NCI-H446 treated with DMSO at 0.1 percent for 48 hours (cell line): ENCODE data around the gene DLL4.
A peak's percentile ranks its signal among the peaks of the same experiment; 100 is the strongest.

Source experiments
- DNase-seq: peaks from one replicate; lab custom pipeline; 2025; lab: John Stamatoyannopoulos, UW

Gene DLL4

DNA sequence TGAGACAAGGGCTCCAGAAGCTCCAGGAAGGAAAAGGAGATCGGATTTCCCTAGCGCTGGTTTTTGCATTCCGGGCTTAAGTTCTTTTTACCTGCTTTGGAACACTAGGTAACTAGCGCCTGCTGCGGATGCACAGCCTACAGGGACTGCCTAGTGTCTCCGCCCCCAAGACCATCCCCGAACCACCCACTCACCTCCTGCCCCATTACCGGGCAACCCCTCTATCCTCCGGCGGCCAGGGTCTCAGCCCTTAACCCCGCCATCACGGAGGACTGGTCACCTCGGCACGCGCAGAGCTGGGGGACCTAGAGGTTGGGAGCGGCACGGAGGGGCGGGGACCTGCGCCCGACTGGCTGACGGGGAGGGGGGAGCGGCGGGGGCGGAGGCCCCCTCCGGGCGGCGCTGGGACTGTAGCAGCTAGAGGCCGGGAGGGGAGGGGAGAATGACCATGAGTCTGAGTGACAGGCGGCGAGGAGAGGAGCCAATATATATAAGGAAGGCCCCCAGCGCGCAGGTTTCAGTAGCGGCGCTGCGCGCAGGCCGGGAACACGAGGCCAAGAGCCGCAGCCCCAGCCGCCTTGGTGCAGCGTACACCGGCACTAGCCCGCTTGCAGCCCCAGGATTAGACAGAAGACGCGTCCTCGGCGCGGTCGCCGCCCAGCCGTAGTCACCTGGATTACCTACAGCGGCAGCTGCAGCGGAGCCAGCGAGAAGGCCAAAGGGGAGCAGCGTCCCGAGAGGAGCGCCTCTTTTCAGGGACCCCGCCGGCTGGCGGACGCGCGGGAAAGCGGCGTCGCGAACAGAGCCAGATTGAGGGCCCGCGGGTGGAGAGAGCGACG is at the start of gene DLL4:
Gene DLL4, plus strand, starts transcription at position 520 of the 839 bp plus-strand sequence. CDS start 329 bp downstream, outside the sequence.
- no peak for DNase-seq

GRCh38 chr15:40879609-40880008 is 49.5 kb upstream of the DLL4 start:
- DNase-seq, result no peak

DNA sequence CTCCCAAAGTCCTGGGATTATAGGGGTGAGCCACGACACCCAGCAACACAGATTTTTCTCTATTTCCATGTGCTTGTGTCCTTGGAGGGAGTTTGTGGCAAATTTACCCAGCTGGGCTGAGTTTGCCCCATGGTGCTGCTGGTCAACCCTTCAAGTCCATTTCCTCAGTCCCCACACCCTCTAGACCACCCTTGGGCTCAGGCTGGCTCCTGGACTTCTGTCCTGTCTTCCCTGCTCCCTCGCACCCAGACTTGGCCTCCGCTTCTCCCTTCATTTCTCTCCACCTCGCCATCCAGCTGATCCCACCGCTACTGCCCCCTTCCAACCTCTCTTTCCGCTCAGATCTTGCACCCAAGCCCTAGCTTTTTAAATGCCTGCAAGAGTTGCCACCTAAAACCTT is 47.8 kb upstream of the DLL4 start:
- DNase-seq, result no peak

- DNase-seq, result no peak
Observed at GRCh38 chr15:40886586-40886985, 42.6 kb upstream of the DLL4 start.

- no peak for DNase-seq
Observed at GRCh38 chr15:40889112-40889511, 40.0 kb upstream of the DLL4 start.

DNA sequence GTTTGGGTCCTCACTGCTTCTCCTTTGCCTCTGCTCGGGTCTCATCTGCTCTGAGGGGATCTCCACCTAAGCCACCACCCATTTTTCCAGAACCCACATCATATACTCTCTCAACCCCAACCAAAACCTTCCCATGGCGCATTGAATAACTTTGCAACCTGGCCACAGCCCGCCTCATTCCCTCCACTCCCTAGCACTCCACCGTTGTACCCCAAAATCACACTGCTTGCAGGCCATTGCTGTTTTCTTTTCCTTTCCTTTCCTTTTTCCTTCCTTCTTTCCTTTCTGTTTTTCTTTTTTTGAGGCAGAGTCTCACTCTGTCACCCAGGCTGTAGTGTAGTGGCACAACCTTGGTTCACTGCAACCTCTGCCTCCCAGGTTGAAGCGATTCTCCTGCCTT is 38.0 kb upstream of the DLL4 start:
- DNase-seq, result no peak

GRCh38 chr15:40891810-40892446 is 37.2 kb upstream of the DLL4 start:
- DNase-seq, result no peak

DNA sequence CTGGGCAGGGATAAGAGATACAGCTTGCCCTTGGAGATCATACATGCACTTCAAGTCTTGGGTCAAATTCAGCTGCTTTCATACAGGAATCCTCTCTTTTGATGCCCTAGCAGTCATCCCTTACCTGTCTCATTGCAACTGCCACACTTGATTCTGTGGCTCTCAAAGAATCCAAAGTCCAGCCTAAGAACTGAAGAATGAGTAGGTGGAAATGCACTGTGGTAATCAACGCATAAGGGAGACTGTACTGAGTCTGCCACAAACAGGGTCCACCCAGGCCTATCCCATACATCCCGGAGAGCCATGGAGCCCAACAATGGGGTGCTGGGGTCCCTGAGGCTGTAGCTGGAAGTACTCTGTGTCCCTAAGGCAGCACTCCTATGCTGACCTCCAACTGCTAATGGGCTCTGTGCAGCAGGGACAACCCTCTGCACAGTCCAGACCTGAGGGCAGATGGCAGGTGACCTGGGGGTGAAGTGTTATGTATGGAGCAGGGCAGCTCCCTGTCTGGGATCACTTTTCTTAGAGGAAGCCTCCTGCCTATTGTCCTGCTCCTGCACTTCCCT is 36.6 kb upstream of the DLL4 start:
- DNase-seq, result no peak

DNA sequence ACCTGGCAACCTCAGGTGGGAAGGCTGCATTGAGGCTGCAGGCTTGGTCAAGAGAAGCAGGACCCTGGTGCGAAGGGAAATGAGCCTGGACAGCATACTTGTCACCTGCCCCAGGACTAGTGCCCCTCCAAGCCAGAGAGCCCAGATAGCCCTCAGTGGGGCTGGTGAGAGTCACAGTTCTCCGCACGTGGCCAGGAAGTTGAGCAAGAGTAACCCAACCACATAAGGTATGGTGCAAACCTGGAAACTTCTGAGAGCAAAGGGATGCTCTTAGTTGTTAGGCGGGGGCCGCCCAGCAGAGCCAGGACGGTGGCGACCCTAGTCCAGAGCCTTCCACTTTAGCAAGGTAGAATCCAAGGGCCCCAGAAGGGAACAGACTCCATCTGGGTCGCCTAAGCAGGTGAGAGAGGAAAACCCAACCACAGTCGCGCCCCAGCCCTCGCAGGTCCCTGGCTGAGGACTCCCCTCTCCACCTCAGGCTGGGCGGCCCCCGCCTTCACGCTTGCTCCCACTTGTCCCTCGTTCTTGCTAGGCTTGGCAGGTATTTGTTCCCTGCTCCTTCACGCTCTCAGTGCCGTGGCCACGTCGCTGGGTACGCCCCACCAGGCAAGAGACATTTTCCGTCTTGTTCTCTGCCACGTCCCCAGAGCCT is 36.0 kb upstream of the DLL4 start:
- DNase-seq, result no peak

DNA sequence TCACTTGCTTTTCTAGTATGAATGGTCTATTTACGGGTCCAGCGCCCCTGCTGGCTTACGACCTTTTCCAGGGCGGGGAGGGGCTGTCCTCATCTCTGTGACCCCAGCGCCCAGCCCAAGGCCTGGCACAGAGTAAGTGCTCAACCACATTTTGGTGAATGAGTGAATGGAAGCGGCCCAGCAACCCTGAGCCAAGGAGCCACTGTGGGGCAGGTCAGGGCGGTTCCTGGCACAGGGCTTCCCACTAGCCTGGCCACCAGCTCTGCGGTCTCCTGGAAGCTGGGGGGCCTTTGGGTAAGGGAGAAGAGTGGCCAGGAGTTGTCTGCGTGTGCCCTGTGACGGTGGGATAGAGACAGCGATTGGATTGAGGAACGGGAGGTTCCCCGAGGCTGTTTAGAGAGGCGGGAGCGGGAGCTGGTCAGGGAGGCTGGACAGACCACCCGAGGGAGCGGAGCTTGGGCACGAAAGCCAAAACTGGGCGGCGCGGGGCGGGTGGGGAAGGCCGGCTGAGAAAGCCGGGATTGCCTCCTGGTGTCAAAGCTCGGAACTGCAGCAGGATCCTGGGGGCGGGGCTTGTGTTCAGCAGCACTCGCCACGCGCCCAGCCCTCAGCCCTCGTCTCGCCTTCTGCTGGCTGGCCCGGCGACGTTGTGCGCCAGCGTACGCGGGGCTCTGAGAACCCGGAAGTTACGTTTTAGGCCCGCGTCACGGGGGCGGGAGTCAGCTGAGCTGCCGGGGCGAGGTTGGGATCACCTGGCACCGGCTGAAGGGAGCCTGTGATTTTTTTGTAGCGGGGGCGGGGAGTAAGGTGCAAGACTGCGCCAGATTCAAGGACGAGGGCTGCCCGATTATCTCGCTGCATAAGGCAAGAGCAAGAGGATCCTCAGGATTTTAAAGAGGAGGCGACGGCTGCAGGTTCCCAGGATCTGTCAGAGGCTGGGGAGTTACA is 35.1 kb upstream of the DLL4 start, which contains the start of gene VPS18:
Gene VPS18, plus strand, starts transcription at position 718 of the 948 bp plus-strand sequence. CDS start 319 bp downstream, outside the sequence.
- peak; percentile 83 for DNase-seq

- DNase-seq, result no peak
Observed at GRCh38 chr15:40894681-40895448, 34.3 kb upstream of the DLL4 start.

GRCh38 chr15:40899536-40900207 is 29.5 kb upstream of the DLL4 start:
- no peak for DNase-seq

- no peak for DNase-seq
Observed at GRCh38 chr15:40900256-40901052, 28.7 kb upstream of the DLL4 start.

DNA sequence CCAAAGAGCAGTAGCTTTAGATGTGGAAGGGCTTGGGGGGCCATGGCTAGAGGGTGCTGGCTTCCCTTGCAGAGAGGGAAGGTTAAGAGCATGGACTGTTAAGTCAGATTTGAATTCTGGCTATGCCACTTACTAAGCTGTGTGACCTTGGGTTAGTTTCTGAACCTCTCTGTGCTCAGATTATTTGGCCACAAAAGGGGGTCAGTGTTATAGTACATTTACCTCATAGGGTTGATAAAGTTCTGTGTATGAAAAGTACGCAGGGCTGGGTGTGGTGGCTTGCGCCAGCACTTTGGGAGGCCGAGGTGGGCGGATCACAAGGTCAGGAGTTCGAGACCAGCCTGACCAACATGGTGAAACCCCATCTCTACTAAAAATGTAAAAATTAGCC is 28.1 kb upstream of the DLL4 start:
- DNase-seq, result no peak

GRCh38 chr15:40902605-40903561 is 26.3 kb upstream of the DLL4 start:
- DNase-seq, result no peak

DNA sequence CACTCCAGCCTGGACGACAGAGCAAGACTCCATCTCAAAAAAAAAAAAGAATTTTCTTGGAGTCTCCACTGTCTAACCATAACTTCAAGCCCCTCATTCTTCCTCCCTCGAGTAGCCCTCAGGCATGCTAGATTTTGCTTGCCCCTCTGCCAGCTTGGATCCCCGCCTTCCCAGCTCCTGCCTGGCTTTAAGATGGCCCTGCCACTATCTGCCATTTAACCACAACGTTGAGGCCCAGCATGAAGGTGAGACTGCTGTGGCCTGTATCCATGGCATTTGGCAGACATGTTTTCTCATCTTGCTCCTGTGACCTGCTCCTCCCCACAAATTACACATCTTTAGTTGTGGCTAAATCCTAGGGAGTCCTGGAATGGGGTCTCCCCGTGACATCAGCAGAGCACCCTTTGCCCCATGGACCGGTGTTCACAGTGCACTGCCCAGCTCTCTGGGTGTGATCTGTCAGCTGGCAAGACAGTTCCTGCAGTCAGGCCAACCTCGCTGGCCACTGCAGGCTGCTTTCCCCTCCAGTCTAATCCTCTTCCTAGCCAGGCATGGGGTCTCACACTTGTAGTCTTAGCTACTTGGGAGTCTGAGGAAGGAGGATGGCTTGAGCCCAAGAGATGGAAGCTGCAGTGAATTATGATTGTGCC is 24.5 kb upstream of the DLL4 start:
- DNase-seq, result no peak
